Neural cell (in vitro differentiated cells): ENCODE results near the gene TRIM8. TPM values are rescaled to one million over a fixed set of nuclear protein-coding genes. Genes with fewer than 3 reads are reported as not detected.

ENCODE experiments used
- H2AFZ ChIP-seq: fragments of 200-600, 300-800 bp; sonication (generic), shearing (Covaris generic); 2 replicates; pipeline ENCODE4 v1.6.0; 2014; ENCODE audit warnings: low read depth, mild to moderate bottlenecking, antibody characterized with exemption, low read length, moderate library complexity
- H3F3A ChIP-seq: fragments of 200-600 bp; shearing (Covaris generic); 2 replicates; pipeline ENCODE4 v1.6.1; 2016; ENCODE audit warnings: mild to moderate bottlenecking, moderate library complexity, mixed read lengths, antibody characterized with exemption, low read length; ENCODE audit not compliant: insufficient read depth, poor library complexity, severe bottlenecking
- H3K27ac ChIP-seq: fragments of 200-600, 300-800 bp; sonication (generic), shearing (Covaris generic); 2 replicates; pipeline ENCODE4 v1.5.1; 2014; ENCODE audit warnings: mild to moderate bottlenecking, low read length, moderate library complexity
- H3K27me3 ChIP-seq: fragments of 300-800, 200-600 bp; sonication (generic), shearing (Covaris generic); 2 replicates; pipeline ENCODE4 v1.6.0; 2014; ENCODE audit warnings: mild to moderate bottlenecking, low read depth, low read length, moderate library complexity; ENCODE audit not compliant: insufficient read depth
- H3K36me3 ChIP-seq: fragments of 300-800, 200-600 bp; sonication (generic), shearing (Covaris generic); 2 replicates; pipeline ENCODE4 v1.5.1; 2014; ENCODE audit warnings: mild to moderate bottlenecking, antibody characterized with exemption, low read length, moderate library complexity; ENCODE audit not compliant: insufficient read depth
- H3K4me2 ChIP-seq: fragments of 300-800, 200-600 bp; sonication (generic), shearing (Covaris generic); 2 replicates; pipeline ENCODE4 v1.6.0; 2014; ENCODE audit warnings: mild to moderate bottlenecking, low read length
- H3K4me3 ChIP-seq: fragments of 300-800, 200-600 bp; sonication (generic), shearing (Covaris generic); 2 replicates; pipeline ENCODE4 v1.5.1; 2014; ENCODE audit warnings: mild to moderate bottlenecking, low read length, moderate library complexity
- H3K79me2 ChIP-seq: fragments of 200-600 bp; shearing (Covaris generic); replicated peaks from 2 replicates; pipeline ENCODE4 v1.6.0; 2014; ENCODE audit warnings: mild to moderate bottlenecking, low read length, moderate library complexity; ENCODE audit not compliant: insufficient read depth
- H3K9ac ChIP-seq: fragments of 300-800, 200-600 bp; sonication (generic), shearing (Covaris generic); 2 replicates; pipeline ENCODE4 v1.6.1; 2016; ENCODE audit warnings: mild to moderate bottlenecking, low read length, mixed read lengths
- H3K9me2 ChIP-seq: fragments of 200-600 bp; shearing (Covaris generic); 2 replicates; pipeline ENCODE4 v1.6.1; 2016; ENCODE audit warnings: mild to moderate bottlenecking, low read length, mixed read lengths; ENCODE audit not compliant: insufficient read depth
- H3K9me3 ChIP-seq: fragments of 200-600, 300-800 bp; sonication (generic), shearing (Covaris generic); 2 replicates; pipeline ENCODE4 v1.6.1; 2016; ENCODE audit warnings: mild to moderate bottlenecking, mixed run types, low read length, moderate library complexity, mixed read lengths
- H4K20me1 ChIP-seq: fragments of 200-600 bp; shearing (Covaris generic); 2 replicates; pipeline ENCODE4 v1.6.1; 2016; ENCODE audit warnings: mild to moderate bottlenecking, mixed run types; ENCODE audit not compliant: insufficient read depth
- EP300 ChIP-seq: fragments of 450-650 bp; conservative IDR thresholded peaks from 2 replicates; pipeline ENCODE4 v1.6.1; 2014; ENCODE audit warnings: antibody characterized with exemption, mild to moderate bottlenecking, moderate library complexity; ENCODE audit not compliant: poor library complexity, severe bottlenecking
- EZH2 ChIP-seq: fragments of 200-600, 300-800 bp; shearing (Covaris generic), sonication (generic); IDR thresholded peaks from 2 replicates; pipeline ENCODE4 v1.6.1; 2014; ENCODE audit warnings: antibody characterized with exemption, low read length, borderline replicate concordance, mild to moderate bottlenecking; ENCODE audit not compliant: insufficient read depth, poor library complexity, severe bottlenecking
- MXI1 ChIP-seq: fragments of 450-650 bp; conservative IDR thresholded peaks from 2 replicates; pipeline ENCODE4 v1.6.1; 2014; ENCODE audit warnings: antibody characterized with exemption, mild to moderate bottlenecking; ENCODE audit not compliant: poor library complexity, severe bottlenecking
- POLR2AphosphoS5 ChIP-seq: IDR thresholded peaks from 2 replicates; pipeline ENCODE4 v1.6.1; 2012
- RAD21 ChIP-seq: fragments of 450-650 bp; conservative IDR thresholded peaks from 2 replicates; pipeline ENCODE4 v1.6.1; 2014; ENCODE audit warnings: antibody characterized with exemption, mild to moderate bottlenecking, moderate library complexity
- SMC3 ChIP-seq: fragments of 450-650 bp; conservative IDR thresholded peaks from 2 replicates; pipeline ENCODE4 v1.6.1; 2014; ENCODE audit warnings: antibody characterized with exemption, mild to moderate bottlenecking, moderate library complexity; ENCODE audit not compliant: poor library complexity
- TAF1 ChIP-seq: IDR thresholded peaks from 2 replicates; pipeline ENCODE4 v1.6.1; 2012; ENCODE audit warnings: low read depth
- polyA plus RNA-seq: library from polyadenylated mRNA; depleted of rRNA; stranded (reverse); fragments of >200 nt; gene quantifications from 2 replicates; pipeline ENCODE4 v1.2.3, GENCODE V29; 2014
- TF ChIP-seq, protein P1 (sequence below): IDR thresholded peaks from 2 replicates; pipeline ENCODE4 v1.6.1; 2012; ENCODE audit warnings: borderline replicate concordance
- TF ChIP-seq, protein P2 (sequence below): fragments of 450-650 bp; IDR thresholded peaks from 2 replicates; pipeline ENCODE4 v1.5.1; 2014; ENCODE audit warnings: antibody characterized with exemption, mild to moderate bottlenecking, moderate library complexity; ENCODE audit not compliant: poor library complexity, severe bottlenecking

Gene TRIM8
- polyA plus RNA-seq, 1 donor from 2014 or later = 47.5 TPM

- no peaks in the 10 kb centered on the region for H3K9me2 ChIP-seq
- no peak overlapping the region for H3K27ac ChIP-seq
- no peaks in the 10 kb centered on the region for H3K9me3 ChIP-seq
- H3K9ac ChIP-seq = no peak overlapping the region
- H3K36me3 ChIP-seq = peaks cover 5% of the 10 kb centered on the region
- no peaks in the 10 kb centered on the region for H3K27me3 ChIP-seq
- H3K4me3 ChIP-seq = no peak overlapping the region
- no peaks in the 10 kb centered on the region for H4K20me1 ChIP-seq
- H3K79me2 ChIP-seq = no peaks in the 10 kb centered on the region
- TF ChIP-seq, protein P1, sequence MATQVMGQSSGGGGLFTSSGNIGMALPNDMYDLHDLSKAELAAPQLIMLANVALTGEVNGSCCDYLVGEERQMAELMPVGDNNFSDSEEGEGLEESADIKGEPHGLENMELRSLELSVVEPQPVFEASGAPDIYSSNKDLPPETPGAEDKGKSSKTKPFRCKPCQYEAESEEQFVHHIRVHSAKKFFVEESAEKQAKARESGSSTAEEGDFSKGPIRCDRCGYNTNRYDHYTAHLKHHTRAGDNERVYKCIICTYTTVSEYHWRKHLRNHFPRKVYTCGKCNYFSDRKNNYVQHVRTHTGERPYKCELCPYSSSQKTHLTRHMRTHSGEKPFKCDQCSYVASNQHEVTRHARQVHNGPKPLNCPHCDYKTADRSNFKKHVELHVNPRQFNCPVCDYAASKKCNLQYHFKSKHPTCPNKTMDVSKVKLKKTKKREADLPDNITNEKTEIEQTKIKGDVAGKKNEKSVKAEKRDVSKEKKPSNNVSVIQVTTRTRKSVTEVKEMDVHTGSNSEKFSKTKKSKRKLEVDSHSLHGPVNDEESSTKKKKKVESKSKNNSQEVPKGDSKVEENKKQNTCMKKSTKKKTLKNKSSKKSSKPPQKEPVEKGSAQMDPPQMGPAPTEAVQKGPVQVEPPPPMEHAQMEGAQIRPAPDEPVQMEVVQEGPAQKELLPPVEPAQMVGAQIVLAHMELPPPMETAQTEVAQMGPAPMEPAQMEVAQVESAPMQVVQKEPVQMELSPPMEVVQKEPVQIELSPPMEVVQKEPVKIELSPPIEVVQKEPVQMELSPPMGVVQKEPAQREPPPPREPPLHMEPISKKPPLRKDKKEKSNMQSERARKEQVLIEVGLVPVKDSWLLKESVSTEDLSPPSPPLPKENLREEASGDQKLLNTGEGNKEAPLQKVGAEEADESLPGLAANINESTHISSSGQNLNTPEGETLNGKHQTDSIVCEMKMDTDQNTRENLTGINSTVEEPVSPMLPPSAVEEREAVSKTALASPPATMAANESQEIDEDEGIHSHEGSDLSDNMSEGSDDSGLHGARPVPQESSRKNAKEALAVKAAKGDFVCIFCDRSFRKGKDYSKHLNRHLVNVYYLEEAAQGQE = no peak
- TF ChIP-seq POLR2AphosphoS5 (no peak), SMC3 (no peak), EZH2 (no peak), EP300 (no peak)
- no peak overlapping the region for H2AFZ ChIP-seq
- peaks cover under 1% of the 10 kb centered on the region for H3F3A ChIP-seq
- H3K4me2 ChIP-seq = no peak overlapping the region
Measured at GRCh38 chr10:102681696-102682095, 37.4 kb downstream of the TRIM8 start.

DNA sequence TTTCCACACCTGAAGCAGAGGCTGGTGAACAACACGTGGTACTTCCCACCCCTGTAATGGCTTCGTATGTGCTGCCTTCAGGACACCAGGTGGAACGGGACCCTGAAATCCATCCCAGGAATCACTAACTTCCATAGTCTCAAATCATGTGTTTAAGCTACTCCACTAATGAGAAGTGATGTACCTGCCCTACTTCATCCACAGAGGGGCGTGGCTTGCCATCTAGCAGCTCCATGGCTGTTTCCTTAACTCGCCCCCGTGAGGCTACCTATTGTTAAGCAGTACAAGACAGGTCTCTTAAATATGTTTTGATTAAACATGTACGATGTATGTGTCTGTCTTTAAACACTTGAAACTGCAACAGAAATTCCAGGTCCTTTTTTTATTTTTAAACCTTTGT is 38.1 kb downstream of the TRIM8 start:
- H3K9me3 ChIP-seq = no peaks in the 10 kb centered on the region
- H3K4me3 ChIP-seq = no peak overlapping the region
- no peaks in the 10 kb centered on the region for H3K27me3 ChIP-seq
- no peaks in the 10 kb centered on the region for H4K20me1 ChIP-seq
- H3K9me2 ChIP-seq = no peaks in the 10 kb centered on the region
- TF ChIP-seq EP300 = no peak
- no peak for TF ChIP-seq RAD21
- TF ChIP-seq POLR2AphosphoS5 = no peak
- TF ChIP-seq SMC3 = no peak
- TF ChIP-seq, protein P1 = no peak
- no peaks in the 10 kb centered on the region for H3F3A ChIP-seq
- H3K79me2 ChIP-seq = no peaks in the 10 kb centered on the region
- no peak overlapping the region for H2AFZ ChIP-seq
- H3K9ac ChIP-seq = no peak overlapping the region
- H3K27ac ChIP-seq = no peak overlapping the region
- no peak overlapping the region for H3K4me2 ChIP-seq
- H3K36me3 ChIP-seq = peaks cover 5% of the 10 kb centered on the region

DNA sequence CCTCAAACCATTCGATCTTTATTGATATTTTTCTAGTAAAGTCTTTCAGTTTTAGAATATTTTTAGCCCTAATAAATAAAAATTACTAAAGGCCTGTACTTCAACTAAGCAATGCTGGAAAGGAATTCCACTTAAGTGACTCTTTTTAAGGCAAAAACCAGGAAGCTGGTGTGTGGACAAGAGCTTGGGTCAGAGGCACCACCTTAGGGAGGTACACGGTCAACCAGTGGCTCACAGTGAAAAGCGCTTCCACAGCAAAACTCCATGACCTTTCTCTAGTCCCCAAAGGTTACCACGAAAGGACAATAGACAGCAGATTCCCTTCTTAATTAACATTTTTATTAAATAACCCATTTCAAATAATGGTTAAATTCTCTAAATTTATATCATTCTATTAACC is 38.7 kb downstream of the TRIM8 start:
- no peaks in the 10 kb centered on the region for H3K9me2 ChIP-seq
- H4K20me1 ChIP-seq = no peaks in the 10 kb centered on the region
- no peak overlapping the region for H3K27ac ChIP-seq
- no peak overlapping the region for H3K4me2 ChIP-seq
- no peak overlapping the region for H2AFZ ChIP-seq
- no peaks in the 10 kb centered on the region for H3K27me3 ChIP-seq
- H3K4me3 ChIP-seq = no peak overlapping the region
- H3K9ac ChIP-seq = no peak overlapping the region
- H3K36me3 ChIP-seq = peaks cover 5% of the 10 kb centered on the region
- H3F3A ChIP-seq = no peaks in the 10 kb centered on the region
- no peaks in the 10 kb centered on the region for H3K9me3 ChIP-seq
- H3K79me2 ChIP-seq = no peaks in the 10 kb centered on the region
- no peak for TF ChIP-seq EZH2
- no peak for TF ChIP-seq TAF1
- TF ChIP-seq, protein P2, sequence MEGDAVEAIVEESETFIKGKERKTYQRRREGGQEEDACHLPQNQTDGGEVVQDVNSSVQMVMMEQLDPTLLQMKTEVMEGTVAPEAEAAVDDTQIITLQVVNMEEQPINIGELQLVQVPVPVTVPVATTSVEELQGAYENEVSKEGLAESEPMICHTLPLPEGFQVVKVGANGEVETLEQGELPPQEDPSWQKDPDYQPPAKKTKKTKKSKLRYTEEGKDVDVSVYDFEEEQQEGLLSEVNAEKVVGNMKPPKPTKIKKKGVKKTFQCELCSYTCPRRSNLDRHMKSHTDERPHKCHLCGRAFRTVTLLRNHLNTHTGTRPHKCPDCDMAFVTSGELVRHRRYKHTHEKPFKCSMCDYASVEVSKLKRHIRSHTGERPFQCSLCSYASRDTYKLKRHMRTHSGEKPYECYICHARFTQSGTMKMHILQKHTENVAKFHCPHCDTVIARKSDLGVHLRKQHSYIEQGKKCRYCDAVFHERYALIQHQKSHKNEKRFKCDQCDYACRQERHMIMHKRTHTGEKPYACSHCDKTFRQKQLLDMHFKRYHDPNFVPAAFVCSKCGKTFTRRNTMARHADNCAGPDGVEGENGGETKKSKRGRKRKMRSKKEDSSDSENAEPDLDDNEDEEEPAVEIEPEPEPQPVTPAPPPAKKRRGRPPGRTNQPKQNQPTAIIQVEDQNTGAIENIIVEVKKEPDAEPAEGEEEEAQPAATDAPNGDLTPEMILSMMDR = no peak
- TF ChIP-seq SMC3 = no peak
- TF ChIP-seq EP300 = no peak
- no peak for TF ChIP-seq POLR2AphosphoS5
- no peak for TF ChIP-seq MXI1
- TF ChIP-seq RAD21 = no peak
